ENCODE data around the gene GRK7.

GRK7 gene, protein sequence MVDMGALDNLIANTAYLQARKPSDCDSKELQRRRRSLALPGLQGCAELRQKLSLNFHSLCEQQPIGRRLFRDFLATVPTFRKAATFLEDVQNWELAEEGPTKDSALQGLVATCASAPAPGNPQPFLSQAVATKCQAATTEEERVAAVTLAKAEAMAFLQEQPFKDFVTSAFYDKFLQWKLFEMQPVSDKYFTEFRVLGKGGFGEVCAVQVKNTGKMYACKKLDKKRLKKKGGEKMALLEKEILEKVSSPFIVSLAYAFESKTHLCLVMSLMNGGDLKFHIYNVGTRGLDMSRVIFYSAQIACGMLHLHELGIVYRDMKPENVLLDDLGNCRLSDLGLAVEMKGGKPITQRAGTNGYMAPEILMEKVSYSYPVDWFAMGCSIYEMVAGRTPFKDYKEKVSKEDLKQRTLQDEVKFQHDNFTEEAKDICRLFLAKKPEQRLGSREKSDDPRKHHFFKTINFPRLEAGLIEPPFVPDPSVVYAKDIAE (N-terminal part only)

DNA sequence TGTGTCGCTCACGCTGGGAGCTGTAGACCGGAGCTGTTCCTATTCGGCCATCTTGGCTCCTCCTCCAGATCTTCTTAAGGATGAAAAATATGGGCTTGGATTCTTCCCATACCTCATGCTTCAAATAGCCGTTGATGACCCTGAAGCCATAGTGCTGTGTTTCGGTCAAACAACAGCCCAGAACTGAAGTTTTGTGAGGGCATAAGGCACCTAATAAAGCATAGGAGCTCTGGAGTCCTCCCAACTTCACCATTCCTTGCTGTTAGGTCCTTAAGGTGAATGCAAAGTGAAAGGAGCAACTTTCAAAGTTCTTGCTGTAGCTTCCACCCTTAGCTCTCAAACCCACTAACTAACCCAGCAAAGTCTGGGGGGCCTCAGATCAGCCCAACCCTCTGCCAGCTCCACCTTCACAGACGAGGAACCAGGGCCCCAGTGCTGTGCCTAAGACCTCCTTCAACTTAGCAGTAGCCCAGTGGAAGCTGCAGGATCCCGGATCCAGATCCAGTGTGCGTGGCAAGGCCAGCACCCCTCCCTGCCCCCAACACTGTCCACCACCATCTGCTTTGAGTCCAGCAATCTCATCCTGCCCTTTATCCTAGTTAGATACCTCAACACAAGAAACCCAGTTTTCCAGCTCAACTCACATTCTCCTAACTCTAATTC lies at the start of gene GRK7:
Gene GRK7, plus strand, starts transcription at position 321 of the 663 bp plus-strand sequence. CDS start 14,877 bp downstream, outside the sequence.
- no peak for DNase-seq (ENCODE audit: low read depth, low spot score)

DNA sequence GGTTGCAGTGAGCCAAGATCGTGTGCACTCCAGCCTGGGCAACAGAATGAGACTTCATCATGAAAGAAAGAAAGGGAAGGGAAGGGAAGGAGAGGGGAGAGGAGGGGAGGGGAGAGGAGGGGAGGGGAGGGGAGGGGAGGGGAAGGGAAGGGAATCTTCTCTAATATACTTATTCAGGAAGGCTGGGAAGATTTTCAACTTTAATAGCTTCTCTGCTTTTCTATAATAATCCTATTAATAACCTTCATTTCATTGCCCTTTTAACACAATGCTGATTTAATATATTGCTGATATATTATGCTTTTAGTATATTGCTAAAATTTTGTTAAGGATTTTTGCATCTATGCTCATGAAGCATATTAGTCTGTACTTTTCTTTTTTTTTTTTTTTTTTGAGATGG lies 48.5 kb upstream of the GRK7 start:
- DNase-seq (ENCODE audit: low read depth, low spot score): no peak

DNA sequence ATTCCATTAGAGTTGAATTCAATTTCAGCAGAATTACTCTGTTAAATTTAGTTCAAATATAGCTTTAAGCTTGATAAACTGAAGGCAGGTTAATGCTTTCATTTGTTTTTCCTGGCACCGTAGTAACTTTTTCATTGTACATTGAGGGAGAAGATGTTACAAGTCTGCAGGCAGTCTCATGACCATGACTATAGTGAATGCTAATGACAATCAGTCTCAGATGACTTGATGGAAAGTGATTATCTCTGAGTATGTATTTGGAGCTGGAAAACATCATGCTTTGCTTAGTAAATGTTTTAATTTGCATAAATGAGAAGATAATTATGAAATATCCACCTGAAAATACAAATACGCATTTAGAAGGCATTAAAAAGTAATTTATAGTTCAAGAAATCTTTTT lies 41.1 kb upstream of the GRK7 start:
- DNase-seq (ENCODE audit: low read depth, low spot score): no peak

DNA sequence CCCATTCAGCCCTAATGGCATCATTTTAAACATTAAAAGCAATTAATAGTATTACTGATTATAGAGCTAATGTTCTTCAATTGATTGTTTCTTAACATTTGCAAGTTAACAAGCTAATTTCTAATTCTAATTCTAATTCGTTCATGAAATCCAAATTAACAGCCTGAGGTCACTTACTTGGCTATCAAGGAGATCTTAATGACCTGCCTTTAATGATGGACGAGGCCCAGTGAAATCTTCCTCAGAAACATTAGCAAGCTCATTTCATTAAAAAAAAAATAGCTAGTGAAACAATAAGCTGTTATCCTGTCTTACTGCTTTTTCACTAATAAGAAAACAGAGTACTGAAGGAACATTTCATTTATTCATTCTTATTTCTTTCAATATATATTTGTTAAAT lies 40.6 kb upstream of the GRK7 start:
- no peak for DNase-seq (ENCODE audit: low read depth, low spot score)

DNA sequence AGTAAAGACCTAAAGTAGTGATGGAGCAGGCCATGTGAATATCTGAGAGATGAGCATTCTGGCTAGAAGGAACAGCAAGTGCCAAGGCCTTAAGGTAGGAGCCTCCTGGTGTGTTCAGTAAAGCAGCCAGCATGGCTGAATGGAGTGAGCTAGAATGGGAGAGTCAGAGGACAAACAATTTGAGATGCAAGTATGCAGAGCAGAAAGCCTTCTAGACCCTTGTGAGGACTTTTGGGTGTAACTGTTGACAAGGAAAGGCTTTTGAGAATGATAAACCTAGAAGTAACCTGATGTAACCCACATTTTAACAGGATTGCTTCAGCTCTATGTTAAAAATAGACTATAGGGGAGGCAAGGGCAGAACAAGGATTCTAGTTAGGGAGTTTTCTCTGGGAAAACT lies 40.0 kb upstream of the GRK7 start:
- no peak for DNase-seq (ENCODE audit: low read depth, low spot score)

DNA sequence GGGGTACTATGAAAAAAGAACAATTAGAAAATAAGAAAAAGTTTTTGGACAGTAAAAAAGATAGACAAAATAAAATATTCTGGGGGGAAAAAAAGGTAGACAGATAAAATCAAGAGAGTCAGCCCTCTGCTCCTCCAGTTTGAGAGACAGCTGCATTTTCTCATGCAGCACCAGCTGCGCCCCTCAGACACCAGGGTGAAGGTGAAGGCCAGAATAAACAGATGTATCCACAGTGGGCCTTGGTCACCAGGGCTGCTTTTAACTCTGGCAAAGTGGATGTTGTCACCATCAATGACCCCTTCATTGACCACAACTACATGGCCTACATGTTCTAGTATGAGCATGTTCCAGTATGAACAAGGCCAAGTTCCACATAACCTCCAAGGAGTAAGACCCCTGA lies 39.0 kb upstream of the GRK7 start:
- DNase-seq (ENCODE audit: low read depth, low spot score): no peak

DNA sequence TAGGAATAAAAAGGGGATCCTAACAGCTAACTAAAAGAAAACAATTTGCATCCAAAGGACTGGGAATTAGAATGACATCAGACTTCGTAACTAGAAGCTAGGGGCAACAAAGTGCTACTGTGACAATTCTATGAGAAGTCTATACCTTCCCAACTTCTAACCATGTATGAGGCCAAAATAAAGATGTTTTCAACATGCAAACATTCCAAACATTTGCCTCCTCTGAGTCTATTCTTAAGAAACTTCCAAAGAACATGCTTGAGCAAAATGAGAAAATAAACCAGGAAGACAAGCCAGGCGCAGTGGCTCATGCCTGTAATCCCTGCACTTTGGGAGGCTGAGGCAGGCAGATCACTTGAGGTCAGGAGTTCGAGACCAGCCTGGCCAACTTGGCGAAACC lies 38.2 kb upstream of the GRK7 start:
- DNase-seq (ENCODE audit: low read depth, low spot score): no peak

DNA sequence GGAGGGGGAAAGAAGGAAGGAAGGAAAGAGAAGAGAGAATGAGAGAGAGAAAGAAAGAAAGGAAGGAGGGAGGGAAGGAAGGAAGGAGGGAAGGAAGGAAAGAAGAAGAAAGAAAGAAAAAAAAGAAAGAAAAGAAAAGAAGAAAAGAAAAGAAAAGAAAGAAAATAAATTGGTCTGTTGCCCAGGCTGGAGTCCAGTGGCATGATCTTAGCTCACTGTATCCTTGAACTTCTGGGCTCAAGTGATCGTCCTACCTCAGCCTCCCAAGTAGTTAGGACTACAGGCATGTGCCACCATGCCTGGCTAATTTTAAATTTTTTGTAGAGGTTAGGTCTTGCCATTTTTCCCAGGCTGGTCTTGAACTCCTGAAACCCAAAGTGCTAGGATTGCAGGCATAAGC lies 36.7 kb upstream of the GRK7 start:
- DNase-seq (ENCODE audit: low read depth, low spot score): no peak

DNA sequence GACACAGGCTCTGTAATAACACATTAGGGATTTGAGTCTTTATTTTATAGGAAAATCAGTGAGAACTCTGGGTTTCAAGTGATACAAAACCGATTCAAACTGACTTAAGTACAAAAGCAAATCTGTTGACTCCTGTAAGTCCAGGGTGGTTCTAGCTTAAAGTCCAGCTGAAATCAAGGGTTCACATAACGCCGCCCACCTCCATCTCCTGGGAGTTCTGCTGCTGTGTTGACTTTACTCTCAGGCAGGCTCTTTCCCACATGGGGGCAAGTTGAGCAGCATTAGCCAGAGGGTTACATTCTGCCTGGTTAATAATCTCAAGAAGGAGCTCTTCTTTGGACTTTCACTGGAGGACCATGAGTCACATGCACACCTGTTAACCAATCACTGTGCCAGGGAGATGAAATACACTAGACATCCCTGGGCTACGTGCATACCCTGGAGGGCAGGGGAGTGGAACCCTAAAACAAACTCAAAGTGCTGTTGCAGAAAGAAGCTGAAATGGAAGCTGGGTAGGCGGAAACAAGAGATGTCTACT lies 34.8 kb upstream of the GRK7 start:
- DNase-seq (ENCODE audit: low read depth, low spot score): no peak

DNA sequence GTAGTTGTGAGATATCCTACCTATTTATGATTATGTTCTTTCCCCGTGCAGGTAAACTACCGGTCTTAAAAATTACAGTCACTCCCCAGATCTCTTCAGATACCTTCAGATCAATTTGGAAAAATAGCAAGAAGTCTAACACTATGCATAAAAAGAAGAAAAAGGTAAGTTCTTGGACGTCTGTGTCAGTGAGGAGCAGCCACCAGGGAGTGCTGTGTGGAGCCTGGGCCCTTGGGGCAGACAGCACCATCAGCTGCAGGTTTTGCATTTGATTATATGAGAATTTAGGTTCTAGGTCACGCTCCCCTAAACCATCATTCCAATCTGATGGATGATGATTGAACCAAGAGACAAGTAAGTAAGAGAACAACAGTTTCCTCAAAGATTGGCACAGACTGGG lies 34.0 kb upstream of the GRK7 start:
- DNase-seq (ENCODE audit: low read depth, low spot score): no peak

DNA sequence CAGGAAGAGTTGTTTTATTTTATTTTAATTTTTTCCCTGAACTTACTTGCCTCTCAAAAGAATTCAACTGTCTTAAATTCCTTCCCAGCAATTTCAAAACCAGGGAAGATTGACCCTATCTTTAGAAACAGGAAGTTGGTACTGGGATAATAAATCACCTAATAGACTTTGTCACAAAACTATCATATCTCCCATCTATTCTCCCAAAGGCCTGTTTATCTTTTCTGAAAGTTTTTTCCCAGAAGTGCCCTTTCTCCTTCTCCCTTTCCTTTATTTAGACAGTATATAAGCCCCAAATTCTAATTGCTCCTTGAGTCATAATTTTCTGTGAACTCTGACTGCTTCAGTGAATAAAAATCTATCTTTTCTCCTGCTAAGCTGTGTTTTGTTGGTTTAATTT lies 28.0 kb upstream of the GRK7 start:
- DNase-seq (ENCODE audit: low read depth, low spot score): no peak

DNA sequence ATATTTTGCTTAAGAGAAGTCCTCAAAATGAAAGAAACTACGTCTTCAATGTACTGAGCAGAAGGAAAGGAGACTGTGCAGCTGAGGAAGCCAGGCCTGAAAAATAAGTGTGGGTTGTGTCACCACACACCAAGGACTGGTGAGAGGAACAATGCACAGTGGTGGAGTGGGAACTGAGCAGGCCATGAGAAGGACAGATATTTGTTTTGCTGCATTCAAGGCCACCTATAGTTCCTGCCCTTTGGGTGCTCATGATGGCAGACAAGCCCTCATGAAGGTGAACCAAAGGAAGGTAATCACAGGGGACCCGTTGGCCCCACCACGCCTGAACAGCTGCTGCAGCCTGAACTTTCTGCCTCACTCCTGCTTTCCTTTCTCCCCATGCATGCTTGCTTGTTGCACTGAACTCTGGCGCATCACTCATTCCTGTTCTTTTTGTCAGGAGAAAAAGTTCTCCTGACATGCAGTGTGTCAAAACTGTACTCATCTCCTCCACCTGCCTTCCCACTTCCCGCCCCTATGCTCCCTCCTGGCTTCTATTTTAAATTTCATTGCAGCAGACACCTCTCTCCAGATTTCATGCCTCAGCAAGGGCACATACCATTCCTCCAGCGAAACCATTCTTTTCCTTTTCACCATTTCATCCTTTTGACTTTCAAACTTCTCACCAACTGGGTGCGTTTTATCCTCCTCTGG lies 27.3 kb upstream of the GRK7 start:
- DNase-seq (ENCODE audit: low read depth, low spot score): no peak

DNA sequence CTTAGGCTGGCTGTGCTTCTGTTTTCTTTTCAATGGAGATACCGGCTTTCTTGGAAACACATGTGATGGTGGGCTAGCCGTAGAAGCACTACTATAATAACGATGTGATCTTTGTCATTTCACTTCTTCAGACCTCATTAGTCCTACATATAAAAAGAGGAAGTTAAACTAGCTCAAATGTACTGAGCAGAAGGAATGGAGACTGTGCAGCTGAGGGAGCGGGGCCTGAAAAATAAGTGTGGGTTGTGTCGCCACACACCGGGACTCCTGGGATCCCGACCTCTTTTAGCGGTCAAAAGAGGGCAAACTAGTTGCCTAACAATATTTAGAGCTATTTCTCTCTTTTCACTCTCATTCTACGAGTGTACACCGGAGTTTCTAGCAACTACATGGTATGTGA lies 26.1 kb upstream of the GRK7 start:
- DNase-seq (ENCODE audit: low read depth, low spot score): no peak

DNA sequence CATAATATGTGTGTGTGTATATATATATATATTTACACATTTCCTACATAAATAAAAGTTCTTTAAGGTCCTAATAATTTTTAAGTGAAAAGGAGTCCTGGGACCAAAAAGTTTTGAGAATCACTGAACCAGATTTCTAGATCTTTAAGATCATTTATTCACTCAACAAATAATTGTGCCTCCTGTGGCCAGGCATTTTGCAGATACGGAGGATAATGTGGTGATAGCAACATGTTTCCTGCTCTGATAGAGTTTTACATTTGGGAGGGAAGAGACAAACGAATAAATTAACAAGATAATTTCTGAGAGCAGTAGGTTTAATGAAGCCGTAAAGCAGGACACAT lies 25.6 kb upstream of the GRK7 start:
- no peak for DNase-seq (ENCODE audit: low read depth, low spot score)

DNA sequence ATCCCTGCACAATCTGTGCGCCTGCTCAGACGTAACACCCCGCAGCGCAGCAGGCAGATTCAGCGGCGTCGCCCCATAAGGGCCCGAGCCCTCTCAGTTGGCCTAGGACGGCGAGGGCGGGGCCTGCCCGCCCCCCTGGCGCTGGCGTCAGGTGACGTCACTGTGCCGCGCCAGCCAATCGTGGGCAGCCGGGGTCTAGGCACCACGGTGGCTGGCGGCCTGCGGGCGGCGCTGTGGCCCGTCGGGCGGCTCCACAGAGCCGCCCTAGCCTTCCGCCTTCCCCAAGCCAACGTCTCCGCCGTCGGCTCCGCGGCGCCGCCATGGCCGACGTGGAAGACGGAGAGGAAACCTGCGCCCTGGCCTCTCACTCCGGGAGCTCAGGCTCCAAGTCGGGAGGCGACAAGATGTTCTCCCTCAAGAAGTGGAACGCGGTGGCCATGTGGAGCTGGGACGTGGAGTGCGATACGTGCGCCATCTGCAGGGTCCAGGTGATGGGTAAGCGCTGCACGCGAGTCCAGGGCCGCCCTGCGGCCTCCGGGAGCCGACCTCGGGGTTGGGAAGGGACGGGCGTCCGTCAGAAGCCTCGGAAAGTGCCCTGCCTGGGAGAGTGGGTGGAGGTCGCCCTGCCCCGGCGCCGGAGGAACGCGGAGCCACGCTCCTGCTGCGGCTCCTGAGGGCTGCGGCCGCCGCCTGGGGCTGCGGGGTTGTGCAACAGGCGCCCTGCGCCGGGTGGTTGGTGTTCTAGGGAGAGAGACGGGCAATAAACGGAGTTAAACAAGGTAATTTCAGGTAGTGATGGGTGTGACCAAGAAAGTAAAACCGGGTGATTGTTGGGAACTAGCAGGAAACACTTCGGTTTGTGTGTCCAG lies 25.0 kb upstream of the GRK7 start, which contains the start of gene RNF7:
Gene RNF7, plus strand, starts transcription at position 277 of the 869 bp plus-strand sequence. Its CDS starts 44 bp downstream, at position 321.
- peak; percentile 81 for DNase-seq (ENCODE audit: low read depth, low spot score)

DNA sequence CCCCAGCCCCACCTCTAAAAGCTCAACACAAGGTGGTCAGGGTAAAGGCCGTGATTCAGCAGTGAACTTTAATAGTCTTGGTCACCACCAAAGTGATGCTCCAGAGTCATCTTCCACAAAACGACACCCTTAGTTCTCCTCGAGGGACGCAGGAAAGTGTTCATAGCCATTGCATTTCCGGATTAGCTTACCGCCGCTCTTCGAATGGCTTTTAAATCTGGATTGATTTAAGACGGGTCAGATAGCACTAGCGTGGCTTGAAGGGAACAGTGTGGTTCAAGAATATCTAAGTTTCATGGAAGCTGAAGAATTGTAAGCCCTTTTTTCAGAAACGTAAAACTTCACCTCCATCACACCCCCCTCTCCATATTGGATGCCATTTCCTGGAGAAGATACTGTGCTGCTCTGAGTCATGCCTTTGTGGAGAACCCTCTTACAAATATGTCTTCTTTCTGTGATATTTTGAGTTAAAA lies 24.3 kb upstream of the GRK7 start:
- no peak for DNase-seq (ENCODE audit: low read depth, low spot score)

DNA sequence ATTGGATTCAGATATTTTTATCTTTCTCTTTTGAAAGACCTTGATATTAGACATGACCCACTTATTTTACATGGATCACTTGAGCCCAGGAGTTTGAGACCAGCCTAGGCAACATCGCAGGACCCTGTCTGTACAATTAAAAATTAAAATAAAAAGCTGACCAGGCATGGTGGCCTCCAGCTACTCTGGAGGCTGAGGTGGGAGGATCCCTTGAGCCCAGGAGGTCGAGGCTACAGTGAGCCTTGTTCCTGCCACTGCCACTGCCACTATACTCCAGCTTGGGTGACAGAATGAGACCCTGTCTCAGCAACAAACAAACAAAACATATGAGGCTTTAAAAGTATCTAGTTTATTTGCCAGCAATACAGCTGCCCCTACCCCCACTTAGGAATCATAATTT lies 23.5 kb upstream of the GRK7 start:
- DNase-seq (ENCODE audit: low read depth, low spot score): no peak

DNA sequence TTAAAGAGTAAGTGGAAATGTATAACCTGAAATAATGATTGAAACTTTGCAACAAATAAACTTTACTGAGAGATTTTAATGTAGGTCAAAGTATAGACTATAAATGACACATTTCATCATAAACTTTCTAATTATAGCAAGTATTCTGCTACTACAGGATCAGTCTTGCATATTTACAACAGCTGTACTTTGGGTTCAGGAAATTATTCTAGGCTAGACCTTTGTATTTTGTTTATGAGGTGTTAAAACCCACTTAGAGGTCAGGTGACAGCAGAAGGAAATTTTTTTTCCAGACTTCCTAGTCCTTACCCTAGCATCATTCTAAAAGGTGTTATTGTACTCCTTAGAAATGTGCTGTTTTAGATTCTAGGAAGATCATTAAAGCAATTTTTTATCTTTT lies 22.9 kb upstream of the GRK7 start:
- DNase-seq (ENCODE audit: low read depth, low spot score): no peak

DNA sequence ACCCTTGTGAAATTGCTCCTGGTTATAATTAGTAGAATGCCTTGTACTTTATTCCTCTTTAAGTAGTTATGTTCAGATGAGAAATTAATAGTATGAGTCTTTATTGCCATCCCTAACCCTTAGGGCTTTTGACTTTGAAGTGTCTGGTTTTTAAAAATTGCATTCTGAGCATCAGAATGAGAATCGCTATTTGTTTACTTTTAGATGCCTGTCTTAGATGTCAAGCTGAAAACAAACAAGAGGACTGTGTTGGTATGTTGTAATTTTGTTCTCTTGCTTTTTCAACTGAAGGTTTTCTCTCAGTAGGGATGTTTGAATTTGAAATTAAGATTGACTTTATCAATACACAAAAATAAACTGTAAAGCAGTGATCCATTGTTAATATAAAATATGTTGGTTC lies 19.9 kb upstream of the GRK7 start:
- no peak for DNase-seq (ENCODE audit: low read depth, low spot score)

DNA sequence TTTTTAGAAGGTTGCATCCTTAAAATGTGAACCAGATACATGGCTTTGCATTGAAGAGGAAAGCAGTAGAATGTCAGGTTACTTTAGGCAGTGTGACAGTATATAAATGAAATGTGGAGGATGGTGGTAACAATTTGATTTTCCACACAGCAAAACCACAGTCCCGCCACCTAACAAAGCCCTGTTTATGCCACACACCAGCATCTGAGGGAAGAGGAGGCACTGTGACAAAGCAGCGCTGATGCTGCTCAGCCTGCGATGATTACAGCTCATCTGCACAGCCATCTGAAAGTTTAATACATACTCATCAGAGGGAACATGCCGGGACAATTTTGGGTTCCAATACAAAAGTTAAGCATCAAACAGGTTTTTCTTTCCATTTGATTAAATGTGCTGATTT lies 16.2 kb upstream of the GRK7 start:
- no peak for DNase-seq (ENCODE audit: low read depth, low spot score)

DNA sequence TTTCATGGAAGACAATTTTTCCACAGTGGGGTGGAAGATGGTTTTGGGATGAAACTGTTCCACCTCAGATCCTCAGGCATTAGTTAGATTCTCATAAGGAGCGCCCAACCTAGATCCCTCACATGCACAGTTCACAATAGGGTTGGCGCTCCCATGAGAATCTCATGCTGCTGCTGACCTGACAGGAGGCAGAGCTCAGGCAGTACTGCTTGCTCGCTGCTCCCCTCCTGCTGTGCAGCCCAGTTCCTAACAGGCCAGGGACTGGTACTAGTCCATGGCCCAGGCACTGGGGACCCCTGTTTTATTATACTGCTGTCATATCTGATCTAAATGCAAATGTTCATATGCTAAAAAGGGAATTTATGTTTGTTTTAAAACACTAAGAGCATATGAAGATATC lies 9.8 kb upstream of the GRK7 start:
- DNase-seq (ENCODE audit: low read depth, low spot score): no peak

Measured in smooth muscle cell of the brain vasculature (primary cell).